ENCODE measurements around the gene PUS1.

PUS1 gene

DNA sequence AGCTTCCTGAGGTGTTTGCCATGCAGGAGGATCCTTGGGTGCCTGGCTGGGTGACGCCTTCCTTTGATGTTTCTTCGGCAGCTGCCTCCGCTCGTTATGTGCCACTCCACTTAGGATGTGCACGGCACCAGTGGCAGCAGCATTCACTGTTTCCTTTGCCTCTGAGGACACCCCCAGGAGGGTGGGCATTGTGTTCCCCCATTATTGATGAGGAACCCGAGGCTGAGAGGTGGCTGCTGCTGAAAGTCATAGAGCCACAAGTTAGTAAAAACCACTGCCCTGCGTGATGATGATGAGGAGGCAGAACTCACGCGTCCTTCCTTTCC lies 61.9 kb downstream of the PUS1 start:
- H3K4me3 ChIP-seq (ENCODE audit: low read depth, low read length) = no peak overlapping the region
- H3K36me3 ChIP-seq (ENCODE audit: control insufficient read depth, insufficient read depth, low read length) = no peaks in the 10 kb centered on the region
- TF ChIP-seq, protein P1, sequence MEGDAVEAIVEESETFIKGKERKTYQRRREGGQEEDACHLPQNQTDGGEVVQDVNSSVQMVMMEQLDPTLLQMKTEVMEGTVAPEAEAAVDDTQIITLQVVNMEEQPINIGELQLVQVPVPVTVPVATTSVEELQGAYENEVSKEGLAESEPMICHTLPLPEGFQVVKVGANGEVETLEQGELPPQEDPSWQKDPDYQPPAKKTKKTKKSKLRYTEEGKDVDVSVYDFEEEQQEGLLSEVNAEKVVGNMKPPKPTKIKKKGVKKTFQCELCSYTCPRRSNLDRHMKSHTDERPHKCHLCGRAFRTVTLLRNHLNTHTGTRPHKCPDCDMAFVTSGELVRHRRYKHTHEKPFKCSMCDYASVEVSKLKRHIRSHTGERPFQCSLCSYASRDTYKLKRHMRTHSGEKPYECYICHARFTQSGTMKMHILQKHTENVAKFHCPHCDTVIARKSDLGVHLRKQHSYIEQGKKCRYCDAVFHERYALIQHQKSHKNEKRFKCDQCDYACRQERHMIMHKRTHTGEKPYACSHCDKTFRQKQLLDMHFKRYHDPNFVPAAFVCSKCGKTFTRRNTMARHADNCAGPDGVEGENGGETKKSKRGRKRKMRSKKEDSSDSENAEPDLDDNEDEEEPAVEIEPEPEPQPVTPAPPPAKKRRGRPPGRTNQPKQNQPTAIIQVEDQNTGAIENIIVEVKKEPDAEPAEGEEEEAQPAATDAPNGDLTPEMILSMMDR (IDR thresholded peaks at IDR 0.05) = no peak

DNA sequence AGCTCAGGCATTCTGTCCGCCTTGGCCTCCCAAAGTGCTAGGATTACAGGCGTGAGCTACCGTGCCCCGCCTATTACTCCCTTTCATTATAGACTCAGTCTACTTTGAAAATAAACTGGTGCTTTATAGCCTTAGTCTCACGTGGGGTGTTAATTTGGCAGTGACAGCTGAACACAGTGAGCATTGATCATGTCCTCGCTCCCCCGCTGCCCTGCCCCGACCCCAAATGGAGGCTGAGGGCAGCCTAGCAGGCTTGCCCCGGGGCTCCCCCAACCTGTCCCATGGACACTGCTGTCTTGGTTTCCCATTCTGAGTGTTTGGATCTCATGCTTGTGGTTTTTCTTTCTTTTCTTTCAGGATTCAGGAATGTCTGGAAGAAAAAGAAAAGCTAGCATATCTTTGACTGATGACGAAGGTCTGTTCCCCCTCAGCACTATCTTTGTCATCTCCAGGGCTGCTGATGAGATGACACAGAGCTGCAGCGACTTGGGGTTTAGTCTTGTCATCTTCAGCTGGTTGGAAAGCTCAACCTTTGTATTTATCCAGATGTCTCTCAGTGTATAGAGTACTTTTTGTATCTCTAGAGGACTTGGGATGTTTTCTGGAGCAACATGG lies 62.8 kb downstream of the PUS1 start:
- Histone ChIP-seq H3K79me2 (peaks cover 6% of the 10 kb centered on the region), H3K9ac (no peak overlapping the region), H3K36me3 (ENCODE audit: control insufficient read depth, insufficient read depth, low read length) (no peaks in the 10 kb centered on the region)

More for the DNA sequence above, 61.9 kb downstream of the PUS1 start:
- Histone ChIP-seq H3K79me2 (peaks cover 6% of the 10 kb centered on the region), H3K27me3 (ENCODE audit: control insufficient read depth, insufficient read depth, low read length) (no peaks in the 10 kb centered on the region), H3K9me3 (ENCODE audit: control insufficient read depth, low read length) (no peaks in the 10 kb centered on the region), H2AFZ (no peak overlapping the region), H3K4me2 (ENCODE audit: low read length) (no peak overlapping the region), H3K27ac (no peak overlapping the region), H3K9ac (no peak overlapping the region), H3K4me1 (no peaks in the 10 kb centered on the region)

DNA sequence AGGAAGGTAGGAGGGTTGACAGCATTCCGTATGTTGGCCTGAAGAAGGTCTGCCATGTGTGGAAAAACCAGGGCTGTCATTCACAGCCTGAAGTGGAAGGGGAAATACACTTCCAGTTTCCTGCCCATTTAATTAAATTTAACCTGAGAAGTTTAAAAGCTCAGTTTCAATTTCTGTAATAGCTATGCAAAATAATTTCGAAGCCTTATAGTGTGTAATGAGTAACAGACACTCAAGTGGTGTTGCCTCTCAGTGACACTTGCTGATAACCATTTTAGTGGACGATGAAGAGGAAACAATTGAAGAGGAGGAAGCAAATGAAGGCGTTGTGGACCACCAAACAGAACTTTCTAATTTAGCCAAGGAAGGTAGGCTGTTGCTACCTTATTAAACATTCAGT lies 65.5 kb downstream of the PUS1 start:
- peaks cover 2% of the 10 kb centered on the region for H3K79me2 ChIP-seq
- no peaks in the 10 kb centered on the region for H3K36me3 ChIP-seq (ENCODE audit: control insufficient read depth, insufficient read depth, low read length)
- no peaks in the 10 kb centered on the region for H3K4me1 ChIP-seq
- H3K4me3 ChIP-seq (ENCODE audit: low read depth, low read length) = no peak overlapping the region
- H2AFZ ChIP-seq = no peak overlapping the region
- H3K27me3 ChIP-seq (ENCODE audit: control insufficient read depth, insufficient read depth, low read length) = no peaks in the 10 kb centered on the region
- H3K9ac ChIP-seq = no peak overlapping the region
- TF ChIP-seq, protein P1 (IDR thresholded peaks at IDR 0.05) = no peak
- no peak overlapping the region for H3K27ac ChIP-seq
- H3K9me3 ChIP-seq (ENCODE audit: control insufficient read depth, low read length) = no peaks in the 10 kb centered on the region
- no peak overlapping the region for H3K4me2 ChIP-seq (ENCODE audit: low read length)

More for the DNA sequence above, 62.8 kb downstream of the PUS1 start:
- Histone ChIP-seq H3K4me2 (ENCODE audit: low read length) (no peak overlapping the region), H2AFZ (no peak overlapping the region), H3K4me1 (no peaks in the 10 kb centered on the region), H3K9me3 (ENCODE audit: control insufficient read depth, low read length) (no peaks in the 10 kb centered on the region), H3K27me3 (ENCODE audit: control insufficient read depth, insufficient read depth, low read length) (no peaks in the 10 kb centered on the region), H3K4me3 (ENCODE audit: low read depth, low read length) (no peak overlapping the region), H3K27ac (no peak overlapping the region)
- TF ChIP-seq, protein P1 (IDR thresholded peaks at IDR 0.05) = no peak
